H9 (cell line): ENCODE measurements around the gene GNPDA1. TPM values are rescaled to one million over a fixed set of nuclear protein-coding genes. Genes with fewer than 3 reads are reported as not detected.

Source experiments
- DNase-seq: peaks from one replicate; pipeline ENCODE4 v3.0.0-alpha.2; 2017
- H2AFZ ChIP-seq: one replicate; pipeline ENCODE4 v1.6.1; 2013; ENCODE audit warnings: mild to moderate bottlenecking, low read length, control low read depth, moderate library complexity
- H2AK5ac ChIP-seq: 2 replicates; pipeline ENCODE4 v1.6.1; 2013; ENCODE audit warnings: low read length, control low read depth, mixed read lengths; ENCODE audit not compliant: insufficient read length
- H2BK120ac ChIP-seq: one replicate; pipeline ENCODE4 v1.6.1; 2013; ENCODE audit warnings: low read depth, mild to moderate bottlenecking, low read length, control low read depth, inconsistent platforms; ENCODE audit not compliant: poor library complexity, severe bottlenecking
- H2BK12ac ChIP-seq: 2 replicates; pipeline ENCODE4 v1.6.1; 2013; ENCODE audit warnings: low read length, control low read depth, mixed read lengths, low read depth; ENCODE audit not compliant: insufficient read length
- H2BK15ac ChIP-seq: 2 replicates; pipeline ENCODE4 v1.6.1; 2013; ENCODE audit warnings: low read depth, low read length, control low read depth
- H2BK20ac ChIP-seq: one replicate; pipeline ENCODE4 v1.6.1; 2013; ENCODE audit warnings: low read depth, mild to moderate bottlenecking, low read length, control low read depth, inconsistent platforms; ENCODE audit not compliant: poor library complexity, severe bottlenecking
- H2BK5ac ChIP-seq: 2 replicates; pipeline ENCODE4 v1.6.1; 2013; ENCODE audit warnings: low read length, control low read depth, mixed read lengths; ENCODE audit not compliant: insufficient read length
- H3K14ac ChIP-seq: 2 replicates; pipeline ENCODE4 v1.6.1; 2013; ENCODE audit warnings: low read length, control low read depth; ENCODE audit not compliant: insufficient read depth
- H3K18ac ChIP-seq: 2 replicates; pipeline ENCODE4 v1.6.1; 2013; ENCODE audit warnings: low read depth, mild to moderate bottlenecking, mixed read lengths, low read length, control low read depth; ENCODE audit not compliant: insufficient read length
- H3K23ac ChIP-seq: 2 replicates; pipeline ENCODE4 v1.6.1; 2013; ENCODE audit warnings: low read length, control low read depth, mixed read lengths, low read depth; ENCODE audit not compliant: insufficient read length
- H3K23me2 ChIP-seq: 2 replicates; pipeline ENCODE4 v1.6.1; 2013; ENCODE audit warnings: low read depth, mild to moderate bottlenecking, mixed read lengths, low read length, control low read depth; ENCODE audit not compliant: insufficient read length, poor library complexity, severe bottlenecking
- H3K27ac ChIP-seq: 2 replicates; pipeline ENCODE4 v1.5.1; 2013; ENCODE audit warnings: low read length, control low read depth, mixed read lengths, low read depth; ENCODE audit not compliant: insufficient read length
- H3K27me3 ChIP-seq: 2 replicates; pipeline ENCODE4 v1.6.1; 2013; ENCODE audit warnings: low read length, control low read depth, inconsistent platforms; ENCODE audit not compliant: insufficient read depth
- H3K4ac ChIP-seq: 2 replicates; pipeline ENCODE4 v1.6.1; 2013; ENCODE audit warnings: low read depth, mild to moderate bottlenecking, control low read depth, inconsistent platforms, low read length, moderate library complexity
- H3K4me1 ChIP-seq: 2 replicates; pipeline ENCODE4 v1.6.1; 2013; ENCODE audit warnings: low read length, control low read depth, inconsistent platforms; ENCODE audit not compliant: insufficient read depth
- H3K4me2 ChIP-seq: 2 replicates; pipeline ENCODE4 v1.6.1; 2013; ENCODE audit warnings: low read length, control low read depth, mixed read lengths; ENCODE audit not compliant: insufficient read length, insufficient read depth
- H3K56ac ChIP-seq: 2 replicates; pipeline ENCODE4 v1.6.1; 2013; ENCODE audit warnings: low read depth, mild to moderate bottlenecking, mixed read lengths, low read length, control low read depth; ENCODE audit not compliant: insufficient read length
- H3K79me1 ChIP-seq: 2 replicates; pipeline ENCODE4 v1.6.1; 2013; ENCODE audit warnings: low read depth, mild to moderate bottlenecking, moderate library complexity, low read length, control low read depth, inconsistent platforms; ENCODE audit not compliant: insufficient read depth, poor library complexity, severe bottlenecking
- H3K79me2 ChIP-seq: 2 replicates; pipeline ENCODE4 v1.6.1; 2013; ENCODE audit warnings: low read length, control low read depth, inconsistent platforms; ENCODE audit not compliant: insufficient read depth
- H3K9ac ChIP-seq: 2 replicates; pipeline ENCODE4 v1.6.1; 2013; ENCODE audit warnings: low read length, control low read depth, mixed read lengths; ENCODE audit not compliant: insufficient read length; ENCODE audit errors: extremely low read depth
- H3K9me3 ChIP-seq: one replicate; pipeline ENCODE4 v1.6.1; 2013; ENCODE audit warnings: low read depth, low read length, inconsistent platforms; ENCODE audit not compliant: control insufficient read depth
- H3T11ph ChIP-seq: one replicate; pipeline ENCODE4 v1.6.1; 2013; ENCODE audit warnings: mild to moderate bottlenecking, low read length, control low read depth, inconsistent platforms
- H4K20me1 ChIP-seq: one replicate; pipeline ENCODE4 v1.6.1; 2013; ENCODE audit not compliant: control insufficient read depth, insufficient read length, insufficient read depth
- H4K5ac ChIP-seq: 2 replicates; pipeline ENCODE4 v1.6.1; 2013; ENCODE audit warnings: low read depth, mild to moderate bottlenecking, mixed read lengths, low read length, control low read depth; ENCODE audit not compliant: insufficient read length
- H4K8ac ChIP-seq: replicated peaks from 2 replicates; pipeline ENCODE4 v1.6.1; 2013; ENCODE audit warnings: low read length, control low read depth, mixed read lengths, low read depth; ENCODE audit not compliant: insufficient read length
- H4K91ac ChIP-seq: 2 replicates; pipeline ENCODE4 v1.6.1; 2013; ENCODE audit warnings: low read depth, mild to moderate bottlenecking, moderate library complexity, mixed read lengths, low read length, control low read depth; ENCODE audit not compliant: insufficient read length
- H3K27ac Mint-ChIP-seq, 3 experiments: 2 replicates in 2 of 3; 3 replicates in 1 of 3; pipeline ENCODE4 v1.8.0; 2020 to 2021; ENCODE audit warnings: mixed read lengths in 3 of 3, mild to moderate bottlenecking in 1 of 3, moderate library complexity in 1 of 3
- H3K27me3 Mint-ChIP-seq: 2 replicates; pipeline ENCODE4 v1.8.0; 2021; ENCODE audit warnings: low read depth, mild to moderate bottlenecking, moderate library complexity, mixed read lengths
- H3K36me3 Mint-ChIP-seq, 3 experiments: 2 replicates in 2 of 3; 3 replicates in 1 of 3; pipeline ENCODE4 v1.8.0; 2020 to 2021; ENCODE audit warnings: low read depth in 3 of 3, mixed read lengths in 3 of 3; ENCODE audit not compliant: insufficient read depth in 1 of 3
- H3K4me1 Mint-ChIP-seq, 2 experiments: 2 replicates each; pipeline ENCODE4 v1.8.0; 2020; ENCODE audit warnings: mixed read lengths in 2 of 2
- H3K4me3 Mint-ChIP-seq, 2 experiments: 2 replicates in 1 of 2; 3 replicates in 1 of 2; pipeline ENCODE4 v1.8.0; 2020 to 2021; ENCODE audit warnings: mild to moderate bottlenecking in 2 of 2, mixed read lengths in 2 of 2, moderate library complexity in 1 of 2
- H3K9me3 Mint-ChIP-seq, 2 experiments: 2 replicates in 1 of 2; 3 replicates in 1 of 2; pipeline ENCODE4 v1.8.0; 2020; ENCODE audit warnings: mild to moderate bottlenecking in 2 of 2, mixed read lengths in 2 of 2, moderate library complexity in 1 of 2
- CTCF ChIP-seq: fragments of 200-600 bp; sonication (generic); conservative IDR thresholded peaks from 3 replicates; pipeline ENCODE4 v1.8.0; 2021; ENCODE audit warnings: antibody characterized with exemption, mild to moderate bottlenecking
- WGBS: extraction: QIAGEN DNeasy Blood & Tissue Kit; methylation state at CpG from one replicate; pipeline ENCODE4 v1.1.7; 2013; ENCODE audit warnings: missing lambda C conversion rate, low lambda C conversion rate, mixed read lengths; ENCODE audit not compliant: insufficient read length; ENCODE audit errors: extremely low coverage; 5-methylcytosine and 5-hydroxymethylcytosine counted together
- total RNA-seq: library from RNA; stranded (reverse); gene quantifications from 2 replicates; pipeline ENCODE4 v1.2.1, GENCODE V29; 2021

GNPDA1 gene
- total RNA-seq, 1 experiment from 2014 or later: 66.8 TPM

DNA sequence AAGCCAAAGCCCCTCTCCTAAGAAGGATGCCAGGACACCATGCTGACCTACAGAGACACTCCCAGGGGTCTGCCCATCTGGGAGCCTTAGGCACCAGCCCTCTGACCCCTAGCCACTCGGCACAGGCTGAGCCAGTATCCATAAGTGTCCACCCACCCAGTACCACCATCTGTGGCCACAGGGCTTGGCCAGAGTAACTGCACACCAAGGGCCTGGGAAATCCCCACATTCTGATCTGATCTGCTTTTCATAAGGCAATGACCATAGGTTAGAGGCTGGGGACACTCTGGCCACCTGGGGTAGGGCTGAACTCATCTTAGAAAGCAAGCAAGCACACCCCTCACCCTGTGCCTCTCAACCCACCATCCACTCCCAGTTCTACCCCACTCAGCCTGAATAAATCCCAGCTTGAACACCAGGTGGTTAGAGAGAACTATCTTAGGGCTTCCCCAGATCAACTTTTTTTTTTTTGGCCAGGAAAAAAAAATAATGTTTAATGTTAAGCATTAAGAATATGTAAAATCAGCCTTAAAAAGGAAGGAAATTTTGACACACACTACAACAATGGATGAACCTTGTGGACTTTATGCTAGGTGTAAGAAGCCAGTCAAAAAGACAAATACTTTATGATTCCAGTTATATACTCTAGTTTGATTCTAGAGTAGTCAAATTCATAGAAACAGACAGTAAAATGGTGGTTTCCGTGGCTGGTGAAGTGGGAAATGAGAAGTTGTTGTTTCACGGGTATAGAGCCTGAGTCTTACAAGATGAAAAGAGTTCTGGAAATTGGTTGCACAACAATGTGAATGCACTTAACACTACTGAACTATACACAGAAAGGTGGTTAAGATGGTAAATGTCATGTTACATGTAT lies 6.2 kb downstream of the GNPDA1 start:
- Histone ChIP-seq H4K5ac (no peak overlapping the region), H3K56ac (no peak overlapping the region), H2BK20ac (no peak overlapping the region), H3K9ac (no peak overlapping the region), H3K27me3 (no peaks in the 10 kb centered on the region), H2BK5ac (no peak overlapping the region), H2AFZ (no peak overlapping the region), H2BK120ac (no peak overlapping the region), H3K79me1 (no peaks in the 10 kb centered on the region), H3K4me1 (no peaks in the 10 kb centered on the region), H4K91ac (no peak overlapping the region), H2BK12ac (no peak overlapping the region), H3K18ac (no peak overlapping the region), H4K8ac (no peak overlapping the region), H3K9me3 (no peaks in the 10 kb centered on the region), H4K20me1 (peaks cover 2% of the 10 kb centered on the region), H3K23me2 (no peaks in the 10 kb centered on the region), H3K79me2 (no peaks in the 10 kb centered on the region), H3K14ac (no peak overlapping the region), H3K4ac (no peak overlapping the region), H3T11ph (no peak overlapping the region), H3K27ac (no peak overlapping the region), H3K23ac (no peak overlapping the region), H3K4me2 (no peak overlapping the region), H2AK5ac (no peak overlapping the region), H2BK15ac (no peak overlapping the region)
- no peaks in the 10 kb centered on the region for H3K4me1 Mint-ChIP-seq
- H3K36me3 Mint-ChIP-seq: peaks cover 20 to 84% (median 76%) of the 10 kb centered on the region in 3 experiments; a peak in 6 of 7 replicates
- no peaks in the 10 kb centered on the region for H3K9me3 Mint-ChIP-seq
- H3K27me3 Mint-ChIP-seq: no peaks in the 10 kb centered on the region
- WGBS: no CpG with 5 or more reads among the region's 3 CpGs
- no peak overlapping the region for H3K4me3 Mint-ChIP-seq
- DNase-seq: no peak
- no peak for TF ChIP-seq CTCF
- H3K27ac Mint-ChIP-seq: no peak overlapping the region
